ENCODE measurements around the gene RNF220.

- no peak for TF ChIP-seq CTCF (IDR thresholded peaks at IDR 0.05; ENCODE audit: poor library complexity, severe bottlenecking)
- no peak for TF ChIP-seq EZH2 (IDR thresholded peaks at IDR 0.05; ENCODE audit: borderline replicate concordance, insufficient read depth, low read length, poor library complexity, severe bottlenecking)
- no peak for TF ChIP-seq REST (IDR thresholded peaks at IDR 0.05; ENCODE audit: borderline replicate concordance)
- TF ChIP-seq MXI1 (conservative IDR thresholded peaks at IDR 0.05; ENCODE audit: poor library complexity, severe bottlenecking) = no peak
- TF ChIP-seq TAF1 (IDR thresholded peaks at IDR 0.05; ENCODE audit: low read depth) = no peak
- no peak for TF ChIP-seq POLR2AphosphoS5 (IDR thresholded peaks at IDR 0.05)
Measured at GRCh38 chr1:44514673-44515072, 109.6 kb downstream of the RNF220 start.
